Neural cell (in vitro differentiated cells): ENCODE data around the gene SLC37A1. TPM values are rescaled to one million over a fixed set of nuclear protein-coding genes. Genes with fewer than 3 reads are reported as not detected.

ENCODE experiments used
- H2AFZ ChIP-seq: fragments of 200-600, 300-800 bp; sonication (generic), shearing (Covaris generic); 2 replicates; pipeline ENCODE4 v1.6.0; 2014; ENCODE audit warnings: low read depth, mild to moderate bottlenecking, antibody characterized with exemption, low read length, moderate library complexity
- H3F3A ChIP-seq: fragments of 200-600 bp; shearing (Covaris generic); 2 replicates; pipeline ENCODE4 v1.6.1; 2016; ENCODE audit warnings: mild to moderate bottlenecking, moderate library complexity, mixed read lengths, antibody characterized with exemption, low read length; ENCODE audit not compliant: insufficient read depth, poor library complexity, severe bottlenecking
- H3K27ac ChIP-seq: fragments of 200-600, 300-800 bp; sonication (generic), shearing (Covaris generic); 2 replicates; pipeline ENCODE4 v1.5.1; 2014; ENCODE audit warnings: mild to moderate bottlenecking, low read length, moderate library complexity
- H3K27me3 ChIP-seq: fragments of 300-800, 200-600 bp; sonication (generic), shearing (Covaris generic); 2 replicates; pipeline ENCODE4 v1.6.0; 2014; ENCODE audit warnings: mild to moderate bottlenecking, low read depth, low read length, moderate library complexity; ENCODE audit not compliant: insufficient read depth
- H3K36me3 ChIP-seq: fragments of 300-800, 200-600 bp; sonication (generic), shearing (Covaris generic); 2 replicates; pipeline ENCODE4 v1.5.1; 2014; ENCODE audit warnings: mild to moderate bottlenecking, antibody characterized with exemption, low read length, moderate library complexity; ENCODE audit not compliant: insufficient read depth
- H3K4me2 ChIP-seq: fragments of 300-800, 200-600 bp; sonication (generic), shearing (Covaris generic); 2 replicates; pipeline ENCODE4 v1.6.0; 2014; ENCODE audit warnings: mild to moderate bottlenecking, low read length
- H3K4me3 ChIP-seq: fragments of 300-800, 200-600 bp; sonication (generic), shearing (Covaris generic); 2 replicates; pipeline ENCODE4 v1.5.1; 2014; ENCODE audit warnings: mild to moderate bottlenecking, low read length, moderate library complexity
- H3K79me2 ChIP-seq: fragments of 200-600 bp; shearing (Covaris generic); replicated peaks from 2 replicates; pipeline ENCODE4 v1.6.0; 2014; ENCODE audit warnings: mild to moderate bottlenecking, low read length, moderate library complexity; ENCODE audit not compliant: insufficient read depth
- H3K9ac ChIP-seq: fragments of 300-800, 200-600 bp; sonication (generic), shearing (Covaris generic); 2 replicates; pipeline ENCODE4 v1.6.1; 2016; ENCODE audit warnings: mild to moderate bottlenecking, low read length, mixed read lengths
- H3K9me2 ChIP-seq: fragments of 200-600 bp; shearing (Covaris generic); 2 replicates; pipeline ENCODE4 v1.6.1; 2016; ENCODE audit warnings: mild to moderate bottlenecking, low read length, mixed read lengths; ENCODE audit not compliant: insufficient read depth
- H3K9me3 ChIP-seq: fragments of 200-600, 300-800 bp; sonication (generic), shearing (Covaris generic); 2 replicates; pipeline ENCODE4 v1.6.1; 2016; ENCODE audit warnings: mild to moderate bottlenecking, mixed run types, low read length, moderate library complexity, mixed read lengths
- H4K20me1 ChIP-seq: fragments of 200-600 bp; shearing (Covaris generic); 2 replicates; pipeline ENCODE4 v1.6.1; 2016; ENCODE audit warnings: mild to moderate bottlenecking, mixed run types; ENCODE audit not compliant: insufficient read depth
- EP300 ChIP-seq: fragments of 450-650 bp; conservative IDR thresholded peaks from 2 replicates; pipeline ENCODE4 v1.6.1; 2014; ENCODE audit warnings: antibody characterized with exemption, mild to moderate bottlenecking, moderate library complexity; ENCODE audit not compliant: poor library complexity, severe bottlenecking
- EZH2 ChIP-seq: fragments of 200-600, 300-800 bp; shearing (Covaris generic), sonication (generic); IDR thresholded peaks from 2 replicates; pipeline ENCODE4 v1.6.1; 2014; ENCODE audit warnings: antibody characterized with exemption, low read length, borderline replicate concordance, mild to moderate bottlenecking; ENCODE audit not compliant: insufficient read depth, poor library complexity, severe bottlenecking
- MXI1 ChIP-seq: fragments of 450-650 bp; conservative IDR thresholded peaks from 2 replicates; pipeline ENCODE4 v1.6.1; 2014; ENCODE audit warnings: antibody characterized with exemption, mild to moderate bottlenecking; ENCODE audit not compliant: poor library complexity, severe bottlenecking
- POLR2AphosphoS5 ChIP-seq: IDR thresholded peaks from 2 replicates; pipeline ENCODE4 v1.6.1; 2012
- RAD21 ChIP-seq: fragments of 450-650 bp; conservative IDR thresholded peaks from 2 replicates; pipeline ENCODE4 v1.6.1; 2014; ENCODE audit warnings: antibody characterized with exemption, mild to moderate bottlenecking, moderate library complexity
- SMC3 ChIP-seq: fragments of 450-650 bp; conservative IDR thresholded peaks from 2 replicates; pipeline ENCODE4 v1.6.1; 2014; ENCODE audit warnings: antibody characterized with exemption, mild to moderate bottlenecking, moderate library complexity; ENCODE audit not compliant: poor library complexity
- TAF1 ChIP-seq: IDR thresholded peaks from 2 replicates; pipeline ENCODE4 v1.6.1; 2012; ENCODE audit warnings: low read depth
- polyA plus RNA-seq: library from polyadenylated mRNA; depleted of rRNA; stranded (reverse); fragments of >200 nt; gene quantifications from 2 replicates; pipeline ENCODE4 v1.2.3, GENCODE V29; 2014
- TF ChIP-seq, protein P1 (sequence below): fragments of 450-650 bp; IDR thresholded peaks from 2 replicates; pipeline ENCODE4 v1.5.1; 2014; ENCODE audit warnings: antibody characterized with exemption, mild to moderate bottlenecking, moderate library complexity; ENCODE audit not compliant: poor library complexity, severe bottlenecking

Gene SLC37A1
- polyA plus RNA-seq, 1 donor from 2014 or later = 60.7 TPM

GRCh38 chr21:42466700-42467099 lies 47.0 kb upstream of the SLC37A1 start:
- Histone ChIP-seq H2AFZ (no peak overlapping the region), H3K79me2 (no peaks in the 10 kb centered on the region), H3K9me2 (no peaks in the 10 kb centered on the region), H3K36me3 (no peaks in the 10 kb centered on the region), H3K4me2 (no peak overlapping the region), H3F3A (no peaks in the 10 kb centered on the region), H3K4me3 (no peak overlapping the region), H3K9me3 (no peaks in the 10 kb centered on the region), H3K27ac (no peak overlapping the region), H4K20me1 (no peaks in the 10 kb centered on the region), H3K9ac (no peak overlapping the region), H3K27me3 (no peaks in the 10 kb centered on the region)
- no peak for TF ChIP-seq SMC3
- no peak for TF ChIP-seq EP300
- TF ChIP-seq MXI1 = no peak
- no peak for TF ChIP-seq EZH2
- TF ChIP-seq, protein P1, sequence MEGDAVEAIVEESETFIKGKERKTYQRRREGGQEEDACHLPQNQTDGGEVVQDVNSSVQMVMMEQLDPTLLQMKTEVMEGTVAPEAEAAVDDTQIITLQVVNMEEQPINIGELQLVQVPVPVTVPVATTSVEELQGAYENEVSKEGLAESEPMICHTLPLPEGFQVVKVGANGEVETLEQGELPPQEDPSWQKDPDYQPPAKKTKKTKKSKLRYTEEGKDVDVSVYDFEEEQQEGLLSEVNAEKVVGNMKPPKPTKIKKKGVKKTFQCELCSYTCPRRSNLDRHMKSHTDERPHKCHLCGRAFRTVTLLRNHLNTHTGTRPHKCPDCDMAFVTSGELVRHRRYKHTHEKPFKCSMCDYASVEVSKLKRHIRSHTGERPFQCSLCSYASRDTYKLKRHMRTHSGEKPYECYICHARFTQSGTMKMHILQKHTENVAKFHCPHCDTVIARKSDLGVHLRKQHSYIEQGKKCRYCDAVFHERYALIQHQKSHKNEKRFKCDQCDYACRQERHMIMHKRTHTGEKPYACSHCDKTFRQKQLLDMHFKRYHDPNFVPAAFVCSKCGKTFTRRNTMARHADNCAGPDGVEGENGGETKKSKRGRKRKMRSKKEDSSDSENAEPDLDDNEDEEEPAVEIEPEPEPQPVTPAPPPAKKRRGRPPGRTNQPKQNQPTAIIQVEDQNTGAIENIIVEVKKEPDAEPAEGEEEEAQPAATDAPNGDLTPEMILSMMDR = no peak
- TF ChIP-seq RAD21 = no peak
- no peak for TF ChIP-seq POLR2AphosphoS5

DNA sequence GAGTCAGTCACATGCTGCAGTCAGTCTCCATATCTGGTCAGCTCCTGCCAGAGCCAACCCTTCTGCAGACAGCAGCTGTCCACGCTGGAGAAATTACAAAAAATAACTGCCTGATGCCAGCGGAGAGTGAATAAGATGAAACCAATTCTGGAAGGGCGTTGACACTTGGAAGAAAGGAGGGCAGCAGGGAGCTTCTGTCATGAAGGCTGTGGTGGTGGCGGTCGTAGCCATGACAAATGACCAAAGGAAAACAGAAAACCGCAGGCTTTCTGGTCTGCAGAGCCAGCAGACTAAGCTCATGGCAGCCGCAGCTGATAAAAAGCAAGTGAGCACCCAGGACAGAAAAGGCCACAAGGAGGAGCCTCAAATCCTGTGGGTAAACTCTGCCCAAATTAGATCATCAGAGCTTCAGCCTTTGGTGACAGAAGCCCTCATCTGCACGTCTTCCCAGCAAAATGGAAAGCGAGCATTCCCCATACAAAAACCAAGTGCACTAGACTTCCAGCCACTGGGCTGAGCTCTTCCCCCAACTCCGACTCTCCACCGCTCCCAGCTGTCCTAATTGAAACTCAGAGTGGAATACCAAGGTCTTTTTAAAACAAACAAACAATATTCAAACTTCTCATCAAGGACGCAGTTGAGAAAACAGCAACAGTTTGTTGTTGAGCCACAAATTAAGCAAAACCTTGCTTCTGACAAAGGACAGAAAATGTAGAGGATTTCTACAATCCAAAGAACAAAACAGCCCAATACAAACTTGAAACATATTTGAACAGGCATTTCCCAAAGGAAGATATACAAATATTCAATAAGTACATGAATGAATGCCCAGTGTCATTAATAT lies 46.3 kb upstream of the SLC37A1 start:
- H3K4me3 ChIP-seq = no peak overlapping the region
- no peak overlapping the region for H3K4me2 ChIP-seq
- H3K9me3 ChIP-seq = no peaks in the 10 kb centered on the region
- H2AFZ ChIP-seq = no peak overlapping the region
- no peak overlapping the region for H3K9ac ChIP-seq
- no peaks in the 10 kb centered on the region for H3F3A ChIP-seq
- no peaks in the 10 kb centered on the region for H3K9me2 ChIP-seq
- no peaks in the 10 kb centered on the region for H4K20me1 ChIP-seq
- H3K79me2 ChIP-seq = no peaks in the 10 kb centered on the region
- no peak for TF ChIP-seq EZH2
- TF ChIP-seq SMC3 = no peak
- TF ChIP-seq MXI1 = no peak
- TF ChIP-seq TAF1 = no peak
- TF ChIP-seq RAD21 = no peak
- H3K27ac ChIP-seq = no peak overlapping the region
- H3K27me3 ChIP-seq = no peaks in the 10 kb centered on the region
- no peaks in the 10 kb centered on the region for H3K36me3 ChIP-seq

- no peak overlapping the region for H3K9ac ChIP-seq
- no peaks in the 10 kb centered on the region for H4K20me1 ChIP-seq
- no peaks in the 10 kb centered on the region for H3F3A ChIP-seq
- no peaks in the 10 kb centered on the region for H3K36me3 ChIP-seq
- no peak overlapping the region for H2AFZ ChIP-seq
- no peak overlapping the region for H3K4me3 ChIP-seq
- no peak overlapping the region for H3K27ac ChIP-seq
- H3K9me2 ChIP-seq = no peaks in the 10 kb centered on the region
- no peaks in the 10 kb centered on the region for H3K79me2 ChIP-seq
- TF ChIP-seq MXI1 = no peak
- H3K4me2 ChIP-seq = no peak overlapping the region
- no peaks in the 10 kb centered on the region for H3K9me3 ChIP-seq
- no peaks in the 10 kb centered on the region for H3K27me3 ChIP-seq
Observed at GRCh38 chr21:42468491-42469131, 45.0 kb upstream of the SLC37A1 start.
